IMR-90 (cell line): ENCODE data around the gene RNF144A. TPM values are rescaled to one million over a fixed set of nuclear protein-coding genes. Genes with fewer than 3 reads are reported as not detected.

Experiments
- ATAC-seq: fragments of 200-7000 bp; cut with Tn5 transposase; 2 replicates; pipeline ENCODE4 v1.9.1; 2020; ENCODE audit warnings: low read depth, mild to moderate bottlenecking, moderate library complexity
- BruUV-seq: library from RNA; stranded (reverse); fragments of 400-500 nt; replicated peaks from 2 replicates; lab custom pipeline; 2021; lab: Mats Ljungman, UMichigan
- CTCF ChIA-PET: fragments of 300-600 bp; formaldehyde crosslinking; extraction: SDS; loops from one replicate; lab custom pipeline; 2021; ENCODE audit warnings: antibody characterized with exemption; lab: Yijun Ruan, JAX
- POLR2A ChIA-PET: fragments of 300-600 bp; sonication (Branson Sonifier 250); formaldehyde crosslinking; loops from one replicate; lab custom pipeline; 2022; ENCODE audit warnings: antibody characterized with exemption; ENCODE audit not compliant: unreplicated experiment; lab: Charles Lee
- DNase-seq: peaks from one replicate; pipeline ENCODE4 v3.0.0; 2013
- H2AFZ ChIP-seq: replicated peaks from 2 replicates; pipeline ENCODE3; 2013; ENCODE audit warnings: low read length, mild to moderate bottlenecking; ENCODE audit not compliant: poor library complexity
- H2AK5ac ChIP-seq: 2 replicates; pipeline ENCODE4 v1.6.1; 2013; ENCODE audit warnings: low read depth, low read length, inconsistent platforms
- H2AK9ac ChIP-seq: replicated peaks from 2 replicates; pipeline ENCODE3; 2013; ENCODE audit warnings: mild to moderate bottlenecking, low read depth, low read length, moderate library complexity; ENCODE audit not compliant: poor library complexity
- H2BK120ac ChIP-seq: 2 replicates; pipeline ENCODE4 v1.6.1; 2013; ENCODE audit warnings: low read depth, low read length, inconsistent platforms
- H2BK15ac ChIP-seq: 3 replicates; pipeline ENCODE4 v1.6.1; 2013; ENCODE audit warnings: low read depth, low read length, inconsistent platforms
- H2BK20ac ChIP-seq: 2 replicates; pipeline ENCODE4 v1.6.1; 2013; ENCODE audit warnings: low read depth, mild to moderate bottlenecking, inconsistent platforms, low read length, moderate library complexity
- H2BK5ac ChIP-seq: 2 replicates; pipeline ENCODE4 v1.6.1; 2013; ENCODE audit warnings: mild to moderate bottlenecking, low read depth, low read length, inconsistent platforms; ENCODE audit not compliant: poor library complexity, severe bottlenecking
- H3K14ac ChIP-seq: replicated peaks from 2 replicates; pipeline ENCODE4 v1.6.1; 2013; ENCODE audit warnings: low read depth, low read length, inconsistent platforms
- H3K18ac ChIP-seq: 2 replicates; pipeline ENCODE4 v1.6.1; 2013; ENCODE audit warnings: low read depth, low read length, control low read depth
- H3K23ac ChIP-seq: 2 replicates; pipeline ENCODE4 v1.6.1; 2013; ENCODE audit warnings: low read depth, low read length, inconsistent platforms
- H3K27ac ChIP-seq: 2 replicates; pipeline ENCODE4 v1.5.1; 2013; ENCODE audit warnings: mild to moderate bottlenecking, control low read depth, low read length; ENCODE audit not compliant: insufficient read depth
- H3K27me3 ChIP-seq: 2 replicates; pipeline ENCODE4 v1.6.1; 2013; ENCODE audit warnings: low read length; ENCODE audit not compliant: control insufficient read depth, insufficient read depth
- H3K36me3 ChIP-seq: 2 replicates; pipeline ENCODE4 v1.6.1; 2013; ENCODE audit warnings: low read length, mixed read lengths; ENCODE audit not compliant: control insufficient read depth, insufficient read depth
- H3K4ac ChIP-seq: 2 replicates; pipeline ENCODE4 v1.6.1; 2013; ENCODE audit warnings: low read depth, low read length, inconsistent platforms
- H3K4me1 ChIP-seq: 2 replicates; pipeline ENCODE4 v1.6.1; 2013; ENCODE audit warnings: low read length, mixed read lengths; ENCODE audit not compliant: control insufficient read depth, insufficient read depth
- H3K4me2 ChIP-seq: 2 replicates; pipeline ENCODE4 v1.6.1; 2013; ENCODE audit warnings: low read depth, mild to moderate bottlenecking, control low read depth, low read length, moderate library complexity
- H3K4me3 ChIP-seq: 2 replicates; pipeline ENCODE4 v1.5.1; 2013; ENCODE audit warnings: low read depth, mild to moderate bottlenecking, control low read depth, low read length, moderate library complexity; ENCODE audit not compliant: insufficient read depth
- H3K56ac ChIP-seq: 2 replicates; pipeline ENCODE4 v1.6.1; 2013; ENCODE audit warnings: low read length, inconsistent platforms; ENCODE audit not compliant: insufficient read depth; ENCODE audit errors: extremely low read depth
- H3K79me1 ChIP-seq, 2 experiments: 2 replicates each; pipeline ENCODE4 v1.6.1; 2013; ENCODE audit warnings: low read length in 2 of 2, inconsistent platforms in 1 of 2, low read depth in 1 of 2
- H3K9ac ChIP-seq: 2 replicates; pipeline ENCODE4 v1.6.1; 2013; ENCODE audit warnings: low read depth, low read length, control low read depth
- H3K9me1 ChIP-seq: 2 replicates; pipeline ENCODE4 v1.6.1; 2013; ENCODE audit warnings: low read length, inconsistent platforms; ENCODE audit not compliant: insufficient read depth
- H3K9me3 ChIP-seq: 2 replicates; pipeline ENCODE4 v1.6.1; 2013; ENCODE audit warnings: low read length; ENCODE audit not compliant: control insufficient read depth, insufficient read depth
- H4K20me1 ChIP-seq: 2 replicates; pipeline ENCODE4 v1.6.1; 2013; ENCODE audit warnings: low read length, inconsistent platforms; ENCODE audit not compliant: insufficient read depth
- H4K5ac ChIP-seq: 2 replicates; pipeline ENCODE4 v1.6.1; 2013; ENCODE audit warnings: mild to moderate bottlenecking, low read depth, low read length, control low read depth
- H4K8ac ChIP-seq, 2 experiments: 2 replicates each; pipeline ENCODE4 v1.6.1; 2013; ENCODE audit warnings: low read depth in 2 of 2, low read length in 2 of 2, control low read depth in 1 of 2, inconsistent platforms in 1 of 2
- H4K91ac ChIP-seq: 2 replicates; pipeline ENCODE4 v1.6.1; 2013; ENCODE audit warnings: low read depth, low read length, inconsistent platforms; ENCODE audit not compliant: insufficient read depth
- BHLHE40 ChIP-seq: fragments of 150-350 bp; IDR thresholded peaks from 2 replicates; pipeline ENCODE4 v1.6.1; 2016; ENCODE audit warnings: mild to moderate bottlenecking, low read depth, low read length
- CEBPB ChIP-seq: IDR thresholded peaks from 2 replicates; pipeline ENCODE4 v1.6.1; 2012; ENCODE audit warnings: low read depth, low read length, improper control_type of control experiment
- CHD1 ChIP-seq: IDR thresholded peaks from 2 replicates; pipeline ENCODE4 v1.6.1; 2012; ENCODE audit warnings: low read depth, low read length, improper control_type of control experiment
- CTCF ChIP-seq: conservative IDR thresholded peaks from 2 replicates; pipeline ENCODE4 v1.5.1; 2012; ENCODE audit warnings: mild to moderate bottlenecking, low read depth, low read length, improper control_type of control experiment
- ELK1 ChIP-seq: fragments of 150-350 bp; IDR thresholded peaks from 2 replicates; pipeline ENCODE4 v1.6.1; 2016; ENCODE audit warnings: low read depth, mild to moderate bottlenecking, low read length, moderate library complexity, borderline replicate concordance
- FOS ChIP-seq: fragments of 150-350 bp; IDR thresholded peaks from 2 replicates; pipeline ENCODE4 v1.6.1; 2016; ENCODE audit warnings: low read depth, low read length
- MAFK ChIP-seq: IDR thresholded peaks from 2 replicates; pipeline ENCODE4 v1.6.1; 2012; ENCODE audit warnings: low read depth, low read length, improper control_type of control experiment
- MAZ ChIP-seq: IDR thresholded peaks from 2 replicates; pipeline ENCODE4 v1.6.1; 2012; ENCODE audit warnings: low read depth, mild to moderate bottlenecking, low read length, improper control_type of control experiment, moderate library complexity, borderline replicate concordance
- MXI1 ChIP-seq: IDR thresholded peaks from 2 replicates; pipeline ENCODE4 v1.6.1; 2012; ENCODE audit warnings: low read depth, mild to moderate bottlenecking, low read length, moderate library complexity, borderline replicate concordance
- NFE2L2 ChIP-seq: fragments of 150-350 bp; IDR thresholded peaks from 2 replicates; pipeline ENCODE4 v1.6.1; 2016; ENCODE audit warnings: low read depth, mild to moderate bottlenecking, low read length
- POLR2A ChIP-seq: IDR thresholded peaks from 2 replicates; pipeline ENCODE4 v1.6.1; 2012; ENCODE audit warnings: mild to moderate bottlenecking, low read depth, low read length
- RAD21 ChIP-seq: IDR thresholded peaks from 2 replicates; pipeline ENCODE4 v1.6.1; 2012; ENCODE audit warnings: low read length, improper control_type of control experiment
- RCOR1 ChIP-seq: IDR thresholded peaks from 2 replicates; pipeline ENCODE4 v1.6.1; 2012; ENCODE audit warnings: mild to moderate bottlenecking, low read length, improper control_type of control experiment; ENCODE audit not compliant: insufficient replicate concordance
- RFX5 ChIP-seq: IDR thresholded peaks from 2 replicates; pipeline ENCODE4 v1.8.0; 2012; ENCODE audit warnings: low read depth, mild to moderate bottlenecking, low read length, moderate library complexity
- SMC3 ChIP-seq: fragments of 150-350 bp; IDR thresholded peaks from 2 replicates; pipeline ENCODE4 v1.6.1; 2016; ENCODE audit warnings: low read depth, mild to moderate bottlenecking, antibody characterized with exemption, low read length, moderate library complexity
- USF2 ChIP-seq: fragments of 150-350 bp; IDR thresholded peaks from 2 replicates; pipeline ENCODE4 v1.6.1; 2017; ENCODE audit warnings: mild to moderate bottlenecking, antibody characterized with exemption, low read length, low read depth
- WGBS, 2 experiments: methylation state at CpG; one replicate each; pipeline versions ENCODE4 v1.1.5 to v1.1.7; 2013; ENCODE audit warnings: missing lambda C conversion rate in 2 of 2; ENCODE audit not compliant: insufficient read length in 1 of 2; ENCODE audit errors: extremely low coverage in 2 of 2; 5-methylcytosine and 5-hydroxymethylcytosine counted together
- dilution Hi-C: fragments of 300-500 bp; cut with HindIII; formaldehyde crosslinking; loops from one replicate; pipeline ENCODE4 v1.14.3; 2018; ENCODE audit warnings: low sequenced_read_pairs; ENCODE audit not compliant: unreplicated experiment
- in situ Hi-C: fragments of 300-500 bp; cut with MboI; formaldehyde crosslinking; loops from 3 replicates; pipeline ENCODE4 v1.14.3; 2019; ENCODE audit warnings: low sequenced_read_pairs, inconsistent platforms, mixed read lengths
- intact Hi-C: fragments of 100-400 bp; cut with micrococcal nuclease; formaldehyde crosslinking; loops from 2 replicates; pipeline ENCODE4 v1.10.0; 2022
- polyA plus RNA-seq, 3 experiments: library from polyadenylated mRNA; depleted of rRNA; stranded (reverse); fragments of >200 nt; gene quantifications; 2 replicates each; pipeline ENCODE4 v1.2.3, GENCODE V29; 2012; ENCODE audit warnings: low replicate concordance in 1 of 3
- total RNA-seq: library from RNA; depleted of rRNA; stranded (reverse); fragments of >200 nt; gene quantifications from 2 replicates; pipeline ENCODE4 v1.2.3, GENCODE V29; 2012

The RNF144A gene
- total and polyA plus RNA-seq, 2 of the 4 experiments (the other 2 are of a cell fraction) = 0.18 to 0.26 TPM

- H3K18ac ChIP-seq = no peak overlapping the region
- no peak overlapping the region for H3K14ac ChIP-seq
- no peaks in the 10 kb centered on the region for H4K20me1 ChIP-seq
- peaks cover 13% of the 10 kb centered on the region for H3K27me3 ChIP-seq
- H2BK15ac ChIP-seq = no peak overlapping the region
- no peak overlapping the region for H2AK5ac ChIP-seq
- no peak overlapping the region for H4K91ac ChIP-seq
- POLR2A ChIA-PET = no interaction called here
- H3K4me2 ChIP-seq = no peak overlapping the region
- H2AK9ac ChIP-seq = no peak overlapping the region
- H4K5ac ChIP-seq = no peak overlapping the region
- intact Hi-C loops (no loop called here), dilution Hi-C loops (no loop called here), in situ Hi-C loops (no loop called here)
- no peaks in the 10 kb centered on the region for H3K9me1 ChIP-seq
- CTCF ChIA-PET = no interaction called here
- 60% methylated on average over 1 of the region's 8 CpGs; no CpG with 5 or more reads in 1 of the 2 experiments for WGBS, 2 experiments
- H3K27ac ChIP-seq = no peak overlapping the region
- ATAC-seq (no peak), DNase-seq (no peak)
- H3K4me1 ChIP-seq = no peaks in the 10 kb centered on the region
- H2AFZ ChIP-seq = no peak overlapping the region
- no peak overlapping the region for H3K56ac ChIP-seq
- BruUV-seq = no TSS peak
- no peak overlapping the region for H2BK20ac ChIP-seq
- no peaks in the 10 kb centered on the region for H3K36me3 ChIP-seq
- H3K79me1 ChIP-seq = no peaks in the 10 kb centered on the region
- TF ChIP-seq ELK1 (no peak), SMC3 (no peak), MXI1 (no peak), FOS (no peak), NFE2L2 (no peak), MAFK (no peak), USF2 (no peak), RAD21 (no peak), BHLHE40 (no peak), CHD1 (no peak), RCOR1 (no peak), POLR2A (no peak), CTCF (no peak), RFX5 (no peak), CEBPB (no peak), MAZ (no peak)
- no peak overlapping the region for H4K8ac ChIP-seq
- no peak overlapping the region for H3K23ac ChIP-seq
- H3K9ac ChIP-seq = no peak overlapping the region
- no peak overlapping the region for H3K4ac ChIP-seq
- H3K4me3 ChIP-seq = no peak overlapping the region
- no peak overlapping the region for H2BK5ac ChIP-seq
- peaks cover 4% of the 10 kb centered on the region; the same call in 1 of the 2 replicates for H3K9me3 ChIP-seq
- no peak overlapping the region for H2BK120ac ChIP-seq
Measured at GRCh38 chr2:6922201-6922656, 5.0 kb downstream of the RNF144A start.
